ENCODE measurements around the gene OPRD1.

The OPRD1 gene

GRCh38 chr1:28877132-28877781, 65.3 kb downstream of the OPRD1 start:
- Histone ChIP-seq H3F3A (ENCODE audit: low read depth) (no peaks in the 10 kb centered on the region), H3K9me3 (ENCODE audit: insufficient read depth, low read depth, low read length) (no peaks in the 10 kb centered on the region), H3K27me3 (ENCODE audit: insufficient read depth, low read length, poor library complexity, severe bottlenecking) (no peaks in the 10 kb centered on the region), H4K20me1 (ENCODE audit: insufficient read depth, low read length, poor library complexity, severe bottlenecking) (no peaks in the 10 kb centered on the region), H3K9me2 (replicated peaks; ENCODE audit: low read depth, low read length) (no peaks in the 10 kb centered on the region), H2AFZ (ENCODE audit: low read length) (no peak overlapping the region), H3K4me3 (ENCODE audit: low read length, poor library complexity, severe bottlenecking) (no peak overlapping the region), H3K9ac (ENCODE audit: low read depth, low read length, poor library complexity, severe bottlenecking) (no peak overlapping the region), H3K4me2 (ENCODE audit: low read depth, low read length, poor library complexity, severe bottlenecking) (no peak overlapping the region), H3K4me1 (ENCODE audit: insufficient read depth, low read length, poor library complexity, severe bottlenecking) (peaks cover 2% of the 10 kb centered on the region), H3K36me3 (ENCODE audit: insufficient read depth, low read length) (no peaks in the 10 kb centered on the region), H3K79me2 (ENCODE audit: insufficient read depth, low read length) (no peaks in the 10 kb centered on the region)
- TF ChIP-seq CTCF (conservative IDR thresholded peaks at IDR 0.05; ENCODE audit: low read length) (peak; percentile 95), EZH2phosphoT487 (IDR thresholded peaks at IDR 0.05; ENCODE audit: borderline replicate concordance) (no peak)

GRCh38 chr1:28878796-28879195, 66.8 kb downstream of the OPRD1 start:
- H3K4me3 ChIP-seq (ENCODE audit: low read length, poor library complexity, severe bottlenecking), result no peak overlapping the region
- H3K9ac ChIP-seq (ENCODE audit: low read depth, low read length, poor library complexity, severe bottlenecking), result no peak overlapping the region
- no peaks in the 10 kb centered on the region for H3K27me3 ChIP-seq (ENCODE audit: insufficient read depth, low read length, poor library complexity, severe bottlenecking)
- no peak overlapping the region for H2AFZ ChIP-seq (ENCODE audit: low read length)
- TF ChIP-seq EZH2phosphoT487 (IDR thresholded peaks at IDR 0.05; ENCODE audit: borderline replicate concordance), result no peak
- TF ChIP-seq CTCF (conservative IDR thresholded peaks at IDR 0.05; ENCODE audit: low read length), result no peak
- no peaks in the 10 kb centered on the region for H3K79me2 ChIP-seq (ENCODE audit: insufficient read depth, low read length)
- no peaks in the 10 kb centered on the region for H3F3A ChIP-seq (ENCODE audit: low read depth)
- H4K20me1 ChIP-seq (ENCODE audit: insufficient read depth, low read length, poor library complexity, severe bottlenecking), result no peaks in the 10 kb centered on the region
- H3K4me1 ChIP-seq (ENCODE audit: insufficient read depth, low read length, poor library complexity, severe bottlenecking), result peaks cover 14% of the 10 kb centered on the region
- no peaks in the 10 kb centered on the region for H3K9me2 ChIP-seq (replicated peaks; ENCODE audit: low read depth, low read length)
- no peaks in the 10 kb centered on the region for H3K36me3 ChIP-seq (ENCODE audit: insufficient read depth, low read length)
- no peak overlapping the region for H3K4me2 ChIP-seq (ENCODE audit: low read depth, low read length, poor library complexity, severe bottlenecking)
- no peaks in the 10 kb centered on the region for H3K9me3 ChIP-seq (ENCODE audit: insufficient read depth, low read depth, low read length)

- H2AFZ ChIP-seq (ENCODE audit: low read length), result peak overlapping the region; percentile 90
Observed at GRCh38 chr1:28882009-28882628, 70.1 kb downstream of the OPRD1 start.

More at GRCh38 chr1:28882009-28882628, 70.1 kb downstream of the OPRD1 start:
- no peaks in the 10 kb centered on the region for H3K9me2 ChIP-seq (replicated peaks; ENCODE audit: low read depth, low read length)
- H3K9ac ChIP-seq (ENCODE audit: low read depth, low read length, poor library complexity, severe bottlenecking), result no peak overlapping the region
- H3F3A ChIP-seq (ENCODE audit: low read depth), result peaks cover 5% of the 10 kb centered on the region; the same call in 1 of the 2 replicates
- no peaks in the 10 kb centered on the region for H3K9me3 ChIP-seq (ENCODE audit: insufficient read depth, low read depth, low read length)
- no peaks in the 10 kb centered on the region for H3K27me3 ChIP-seq (ENCODE audit: insufficient read depth, low read length, poor library complexity, severe bottlenecking)
- peak overlapping the region; percentile 45 for H3K4me2 ChIP-seq (ENCODE audit: low read depth, low read length, poor library complexity, severe bottlenecking)
- no peak overlapping the region for H3K4me3 ChIP-seq (ENCODE audit: low read length, poor library complexity, severe bottlenecking)
- no peaks in the 10 kb centered on the region for H3K36me3 ChIP-seq (ENCODE audit: insufficient read depth, low read length)
- no peaks in the 10 kb centered on the region for H4K20me1 ChIP-seq (ENCODE audit: insufficient read depth, low read length, poor library complexity, severe bottlenecking)
- peaks cover 42% of the 10 kb centered on the region for H3K4me1 ChIP-seq (ENCODE audit: insufficient read depth, low read length, poor library complexity, severe bottlenecking)
- TF ChIP-seq CTCF (conservative IDR thresholded peaks at IDR 0.05; ENCODE audit: low read length), result peak; percentile 95
- TF ChIP-seq EZH2phosphoT487 (IDR thresholded peaks at IDR 0.05; ENCODE audit: borderline replicate concordance), result no peak
- H3K79me2 ChIP-seq (ENCODE audit: insufficient read depth, low read length), result peaks cover 2% of the 10 kb centered on the region; the same call in 1 of the 2 replicates

Data from Loucy (cell line).